Neural cell (in vitro differentiated cells): ENCODE measurements around the gene ACAP3. TPM values are rescaled to one million over a fixed set of nuclear protein-coding genes. Genes with fewer than 3 reads are reported as not detected.

Experiments used
- H2AFZ ChIP-seq: fragments of 200-600, 300-800 bp; sonication (generic), shearing (Covaris generic); 2 replicates; pipeline ENCODE4 v1.6.0; 2014; ENCODE audit warnings: low read depth, mild to moderate bottlenecking, antibody characterized with exemption, low read length, moderate library complexity
- H3F3A ChIP-seq: fragments of 200-600 bp; shearing (Covaris generic); 2 replicates; pipeline ENCODE4 v1.6.1; 2016; ENCODE audit warnings: mild to moderate bottlenecking, moderate library complexity, mixed read lengths, antibody characterized with exemption, low read length; ENCODE audit not compliant: insufficient read depth, poor library complexity, severe bottlenecking
- H3K27ac ChIP-seq: fragments of 200-600, 300-800 bp; sonication (generic), shearing (Covaris generic); 2 replicates; pipeline ENCODE4 v1.5.1; 2014; ENCODE audit warnings: mild to moderate bottlenecking, low read length, moderate library complexity
- H3K27me3 ChIP-seq: fragments of 300-800, 200-600 bp; sonication (generic), shearing (Covaris generic); 2 replicates; pipeline ENCODE4 v1.6.0; 2014; ENCODE audit warnings: mild to moderate bottlenecking, low read depth, low read length, moderate library complexity; ENCODE audit not compliant: insufficient read depth
- H3K36me3 ChIP-seq: fragments of 300-800, 200-600 bp; sonication (generic), shearing (Covaris generic); 2 replicates; pipeline ENCODE4 v1.5.1; 2014; ENCODE audit warnings: mild to moderate bottlenecking, antibody characterized with exemption, low read length, moderate library complexity; ENCODE audit not compliant: insufficient read depth
- H3K4me2 ChIP-seq: fragments of 300-800, 200-600 bp; sonication (generic), shearing (Covaris generic); 2 replicates; pipeline ENCODE4 v1.6.0; 2014; ENCODE audit warnings: mild to moderate bottlenecking, low read length
- H3K4me3 ChIP-seq: fragments of 300-800, 200-600 bp; sonication (generic), shearing (Covaris generic); 2 replicates; pipeline ENCODE4 v1.5.1; 2014; ENCODE audit warnings: mild to moderate bottlenecking, low read length, moderate library complexity
- H3K79me2 ChIP-seq: fragments of 200-600 bp; shearing (Covaris generic); replicated peaks from 2 replicates; pipeline ENCODE4 v1.6.0; 2014; ENCODE audit warnings: mild to moderate bottlenecking, low read length, moderate library complexity; ENCODE audit not compliant: insufficient read depth
- H3K9ac ChIP-seq: fragments of 300-800, 200-600 bp; sonication (generic), shearing (Covaris generic); 2 replicates; pipeline ENCODE4 v1.6.1; 2016; ENCODE audit warnings: mild to moderate bottlenecking, low read length, mixed read lengths
- H3K9me2 ChIP-seq: fragments of 200-600 bp; shearing (Covaris generic); 2 replicates; pipeline ENCODE4 v1.6.1; 2016; ENCODE audit warnings: mild to moderate bottlenecking, low read length, mixed read lengths; ENCODE audit not compliant: insufficient read depth
- H3K9me3 ChIP-seq: fragments of 200-600, 300-800 bp; sonication (generic), shearing (Covaris generic); 2 replicates; pipeline ENCODE4 v1.6.1; 2016; ENCODE audit warnings: mild to moderate bottlenecking, mixed run types, low read length, moderate library complexity, mixed read lengths
- H4K20me1 ChIP-seq: fragments of 200-600 bp; shearing (Covaris generic); 2 replicates; pipeline ENCODE4 v1.6.1; 2016; ENCODE audit warnings: mild to moderate bottlenecking, mixed run types; ENCODE audit not compliant: insufficient read depth
- EP300 ChIP-seq: fragments of 450-650 bp; conservative IDR thresholded peaks from 2 replicates; pipeline ENCODE4 v1.6.1; 2014; ENCODE audit warnings: antibody characterized with exemption, mild to moderate bottlenecking, moderate library complexity; ENCODE audit not compliant: poor library complexity, severe bottlenecking
- EZH2 ChIP-seq: fragments of 200-600, 300-800 bp; shearing (Covaris generic), sonication (generic); IDR thresholded peaks from 2 replicates; pipeline ENCODE4 v1.6.1; 2014; ENCODE audit warnings: antibody characterized with exemption, low read length, borderline replicate concordance, mild to moderate bottlenecking; ENCODE audit not compliant: insufficient read depth, poor library complexity, severe bottlenecking
- MXI1 ChIP-seq: fragments of 450-650 bp; conservative IDR thresholded peaks from 2 replicates; pipeline ENCODE4 v1.6.1; 2014; ENCODE audit warnings: antibody characterized with exemption, mild to moderate bottlenecking; ENCODE audit not compliant: poor library complexity, severe bottlenecking
- POLR2AphosphoS5 ChIP-seq: IDR thresholded peaks from 2 replicates; pipeline ENCODE4 v1.6.1; 2012
- RAD21 ChIP-seq: fragments of 450-650 bp; conservative IDR thresholded peaks from 2 replicates; pipeline ENCODE4 v1.6.1; 2014; ENCODE audit warnings: antibody characterized with exemption, mild to moderate bottlenecking, moderate library complexity
- SMC3 ChIP-seq: fragments of 450-650 bp; conservative IDR thresholded peaks from 2 replicates; pipeline ENCODE4 v1.6.1; 2014; ENCODE audit warnings: antibody characterized with exemption, mild to moderate bottlenecking, moderate library complexity; ENCODE audit not compliant: poor library complexity
- TAF1 ChIP-seq: IDR thresholded peaks from 2 replicates; pipeline ENCODE4 v1.6.1; 2012; ENCODE audit warnings: low read depth
- polyA plus RNA-seq: library from polyadenylated mRNA; depleted of rRNA; stranded (reverse); fragments of >200 nt; gene quantifications from 2 replicates; pipeline ENCODE4 v1.2.3, GENCODE V29; 2014
- TF ChIP-seq, protein P1 (sequence below): IDR thresholded peaks from 2 replicates; pipeline ENCODE4 v1.6.1; 2012; ENCODE audit warnings: borderline replicate concordance
- TF ChIP-seq, protein P2 (sequence below): fragments of 450-650 bp; IDR thresholded peaks from 2 replicates; pipeline ENCODE4 v1.5.1; 2014; ENCODE audit warnings: antibody characterized with exemption, mild to moderate bottlenecking, moderate library complexity; ENCODE audit not compliant: poor library complexity, severe bottlenecking

Gene ACAP3
- polyA plus RNA-seq, 1 donor from 2014 or later: 186 TPM

GRCh38 chr1:1273209-1273511, 34.6 kb downstream of the ACAP3 start:
- Histone ChIP-seq H3K27ac (peak overlapping the region; percentile 57), H3K36me3 (no peaks in the 10 kb centered on the region), H4K20me1 (no peaks in the 10 kb centered on the region), H3K4me2 (peak overlapping the region; percentile 98), H3K9me2 (no peaks in the 10 kb centered on the region), H3F3A (no peaks in the 10 kb centered on the region), H2AFZ (no peak overlapping the region), H3K4me3 (peak overlapping the region; percentile 95), H3K9me3 (no peaks in the 10 kb centered on the region), H3K79me2 (peaks cover 37% of the 10 kb centered on the region), H3K27me3 (no peaks in the 10 kb centered on the region), H3K9ac (peak overlapping the region; percentile 87)
- TF ChIP-seq POLR2AphosphoS5 (no peak), EZH2 (no peak), RAD21 (no peak), SMC3 (no peak), EP300 (no peak), TAF1 (no peak), MXI1 (no peak)
- TF ChIP-seq, protein P1, sequence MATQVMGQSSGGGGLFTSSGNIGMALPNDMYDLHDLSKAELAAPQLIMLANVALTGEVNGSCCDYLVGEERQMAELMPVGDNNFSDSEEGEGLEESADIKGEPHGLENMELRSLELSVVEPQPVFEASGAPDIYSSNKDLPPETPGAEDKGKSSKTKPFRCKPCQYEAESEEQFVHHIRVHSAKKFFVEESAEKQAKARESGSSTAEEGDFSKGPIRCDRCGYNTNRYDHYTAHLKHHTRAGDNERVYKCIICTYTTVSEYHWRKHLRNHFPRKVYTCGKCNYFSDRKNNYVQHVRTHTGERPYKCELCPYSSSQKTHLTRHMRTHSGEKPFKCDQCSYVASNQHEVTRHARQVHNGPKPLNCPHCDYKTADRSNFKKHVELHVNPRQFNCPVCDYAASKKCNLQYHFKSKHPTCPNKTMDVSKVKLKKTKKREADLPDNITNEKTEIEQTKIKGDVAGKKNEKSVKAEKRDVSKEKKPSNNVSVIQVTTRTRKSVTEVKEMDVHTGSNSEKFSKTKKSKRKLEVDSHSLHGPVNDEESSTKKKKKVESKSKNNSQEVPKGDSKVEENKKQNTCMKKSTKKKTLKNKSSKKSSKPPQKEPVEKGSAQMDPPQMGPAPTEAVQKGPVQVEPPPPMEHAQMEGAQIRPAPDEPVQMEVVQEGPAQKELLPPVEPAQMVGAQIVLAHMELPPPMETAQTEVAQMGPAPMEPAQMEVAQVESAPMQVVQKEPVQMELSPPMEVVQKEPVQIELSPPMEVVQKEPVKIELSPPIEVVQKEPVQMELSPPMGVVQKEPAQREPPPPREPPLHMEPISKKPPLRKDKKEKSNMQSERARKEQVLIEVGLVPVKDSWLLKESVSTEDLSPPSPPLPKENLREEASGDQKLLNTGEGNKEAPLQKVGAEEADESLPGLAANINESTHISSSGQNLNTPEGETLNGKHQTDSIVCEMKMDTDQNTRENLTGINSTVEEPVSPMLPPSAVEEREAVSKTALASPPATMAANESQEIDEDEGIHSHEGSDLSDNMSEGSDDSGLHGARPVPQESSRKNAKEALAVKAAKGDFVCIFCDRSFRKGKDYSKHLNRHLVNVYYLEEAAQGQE: no peak
- TF ChIP-seq, protein P2, sequence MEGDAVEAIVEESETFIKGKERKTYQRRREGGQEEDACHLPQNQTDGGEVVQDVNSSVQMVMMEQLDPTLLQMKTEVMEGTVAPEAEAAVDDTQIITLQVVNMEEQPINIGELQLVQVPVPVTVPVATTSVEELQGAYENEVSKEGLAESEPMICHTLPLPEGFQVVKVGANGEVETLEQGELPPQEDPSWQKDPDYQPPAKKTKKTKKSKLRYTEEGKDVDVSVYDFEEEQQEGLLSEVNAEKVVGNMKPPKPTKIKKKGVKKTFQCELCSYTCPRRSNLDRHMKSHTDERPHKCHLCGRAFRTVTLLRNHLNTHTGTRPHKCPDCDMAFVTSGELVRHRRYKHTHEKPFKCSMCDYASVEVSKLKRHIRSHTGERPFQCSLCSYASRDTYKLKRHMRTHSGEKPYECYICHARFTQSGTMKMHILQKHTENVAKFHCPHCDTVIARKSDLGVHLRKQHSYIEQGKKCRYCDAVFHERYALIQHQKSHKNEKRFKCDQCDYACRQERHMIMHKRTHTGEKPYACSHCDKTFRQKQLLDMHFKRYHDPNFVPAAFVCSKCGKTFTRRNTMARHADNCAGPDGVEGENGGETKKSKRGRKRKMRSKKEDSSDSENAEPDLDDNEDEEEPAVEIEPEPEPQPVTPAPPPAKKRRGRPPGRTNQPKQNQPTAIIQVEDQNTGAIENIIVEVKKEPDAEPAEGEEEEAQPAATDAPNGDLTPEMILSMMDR: no peak

DNA sequence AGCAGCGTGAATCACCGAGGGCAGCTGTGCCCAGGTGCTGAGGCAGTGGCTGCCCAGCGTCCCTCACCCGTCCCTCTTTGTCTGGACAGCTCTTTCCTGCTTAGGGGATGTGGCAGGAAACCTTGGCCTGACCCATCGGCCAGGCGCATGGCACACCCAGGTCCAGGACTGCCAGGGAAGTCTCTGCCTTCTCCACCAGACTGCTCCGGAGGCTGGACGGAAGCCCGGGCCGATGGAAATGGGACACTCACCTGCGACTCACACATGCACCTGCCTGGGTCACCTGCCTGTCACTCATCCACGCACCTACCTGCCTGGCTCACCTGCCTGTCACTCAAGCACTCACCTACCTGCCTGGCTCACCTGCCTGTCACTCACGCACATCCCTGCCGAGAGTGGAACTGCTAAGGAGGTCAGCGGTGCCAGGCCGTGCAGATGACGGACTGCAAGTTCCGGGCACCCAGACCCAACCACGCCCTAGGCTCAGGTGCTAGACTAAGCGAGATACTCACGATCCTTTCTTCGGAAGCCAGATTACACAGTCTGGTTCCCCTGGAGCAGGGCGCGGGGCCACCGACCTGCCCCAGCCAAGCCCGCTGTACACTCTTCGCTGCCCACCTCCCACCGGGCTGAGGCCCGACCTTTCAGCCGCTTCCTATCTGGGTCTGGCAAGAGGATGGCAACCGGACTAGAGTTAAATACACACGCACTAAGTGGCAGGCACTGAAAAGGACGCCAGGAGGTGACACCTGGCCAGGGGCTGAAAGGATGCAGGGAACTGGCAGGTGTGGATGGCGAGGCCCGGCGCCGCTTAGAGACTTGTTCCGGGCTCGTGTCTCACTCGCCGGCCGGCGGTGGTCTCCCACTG, 35.2 kb downstream of the ACAP3 start:
- Histone ChIP-seq H3K4me2 (peak overlapping the region; percentile 98), H3K4me3 (peak overlapping the region; percentile 95), H3K9ac (peak overlapping the region; percentile 87), H3K9me2 (no peaks in the 10 kb centered on the region), H3K36me3 (no peaks in the 10 kb centered on the region), H4K20me1 (no peaks in the 10 kb centered on the region), H2AFZ (no peak overlapping the region), H3K27ac (peak overlapping the region; percentile 57), H3K9me3 (no peaks in the 10 kb centered on the region), H3K79me2 (peaks cover 37% of the 10 kb centered on the region), H3K27me3 (no peaks in the 10 kb centered on the region), H3F3A (no peaks in the 10 kb centered on the region)
- TF ChIP-seq SMC3: no peak
- TF ChIP-seq TAF1: no peak
- TF ChIP-seq, protein P2: no peak
- TF ChIP-seq, protein P1: no peak
- TF ChIP-seq EZH2: no peak
- no peak for TF ChIP-seq MXI1
- TF ChIP-seq POLR2AphosphoS5: no peak
- no peak for TF ChIP-seq RAD21
- no peak for TF ChIP-seq EP300
